ENCODE data around the gene LRRC45.

Gene LRRC45

GRCh38 chr17:82022310-82022980 is 660 bp upstream of the LRRC45 start, which contains the start of gene CENPX (continued):
- TF ChIP-seq ZFP37 (tag by site-specific recombination; IDR thresholded peaks at IDR 0.05): 0 out of 2 replicates have a peak, but pooled peaks have one; percentile 19
- peak; percentile 91 for TF ChIP-seq KLF9 (tag by site-specific recombination; IDR thresholded peaks at IDR 0.05; ENCODE audit: low read depth)
- 0 out of 2 replicates have a peak, but pooled peaks have one; percentile 28 for TF ChIP-seq ZNF792 (tag by site-specific recombination; IDR thresholded peaks at IDR 0.05)
- peak; percentile 41; the same call in 1 of the 2 replicates for TF ChIP-seq ZNF10 (tag by site-specific recombination; IDR thresholded peaks at IDR 0.05)
- no peak; the same call in 1 of the 2 replicates for TF ChIP-seq BCL11A (tag by site-specific recombination; IDR thresholded peaks at IDR 0.05; ENCODE audit: low read depth)
- TF ChIP-seq ZBTB20 (tag by site-specific recombination; IDR thresholded peaks at IDR 0.05): peak; percentile 42; the same call in 1 of the 2 replicates
- TF ChIP-seq KLF16 (tag by site-specific recombination; IDR thresholded peaks at IDR 0.05): peak; percentile 90; the same call in 1 of the 2 replicates
- no peak for TF ChIP-seq ZNF169 (tag by site-specific recombination; IDR thresholded peaks at IDR 0.05)
- TF ChIP-seq EGR2 (tag by site-specific recombination; IDR thresholded peaks at IDR 0.05; ENCODE audit: low read depth): peak; percentile 60; the same call in 1 of the 2 replicates
- peak; percentile 34; the same call in 1 of the 2 replicates for TF ChIP-seq ZNF629 (tag by site-specific recombination; IDR thresholded peaks at IDR 0.05)
- TF ChIP-seq ZNF239 (tag by site-specific recombination; IDR thresholded peaks at IDR 0.05): no peak
- TF ChIP-seq PRDM2 (tag by site-specific recombination; IDR thresholded peaks at IDR 0.05; ENCODE audit: borderline replicate concordance): no peak
- 0 out of 2 replicates have a peak, but pooled peaks have one; percentile 44 for TF ChIP-seq ZNF704 (tag by site-specific recombination; IDR thresholded peaks at IDR 0.05)
- peak; percentile 98 for TF ChIP-seq ZNF600 (tag by site-specific recombination; IDR thresholded peaks at IDR 0.05)
- peak; percentile 57 for TF ChIP-seq ZNF335 (tag by site-specific recombination; conservative IDR thresholded peaks at IDR 0.05)
- TF ChIP-seq SALL2 (tag by site-specific recombination; IDR thresholded peaks at IDR 0.05; ENCODE audit: borderline replicate concordance): no peak
- peak; percentile 72 for TF ChIP-seq ZEB2 (tag by site-specific recombination; IDR thresholded peaks at IDR 0.05)
- TF ChIP-seq ZNF112 (tag by site-specific recombination; IDR thresholded peaks at IDR 0.05): no peak
- TF ChIP-seq ZSCAN16 (tag by site-specific recombination; IDR thresholded peaks at IDR 0.05): 0 out of 2 replicates have a peak, but pooled peaks have one; percentile 15
- TF ChIP-seq ZNF610 (tag by site-specific recombination; IDR thresholded peaks at IDR 0.05; ENCODE audit: borderline replicate concordance): 0 out of 2 replicates have a peak, but pooled peaks have one; percentile 45
- TF ChIP-seq ZXDB (tag by site-specific recombination; IDR thresholded peaks at IDR 0.05): peak; percentile 76
- 0 out of 2 replicates have a peak, but pooled peaks have one; percentile 54 for TF ChIP-seq YY2 (tag by site-specific recombination; IDR thresholded peaks at IDR 0.05)
- TF ChIP-seq ZNF658 (tag by site-specific recombination; IDR thresholded peaks at IDR 0.05): 0 out of 2 replicates have a peak, but pooled peaks have one; percentile 36
- TF ChIP-seq ZBTB11 (tag by site-specific recombination; conservative IDR thresholded peaks at IDR 0.05; ENCODE audit: low read depth): 0 out of 2 replicates have a peak, but pooled peaks have one; percentile 32
- no peak for TF ChIP-seq ZNF174 (tag by site-specific recombination; IDR thresholded peaks at IDR 0.05)
- TF ChIP-seq ZBTB6 (tag by site-specific recombination; IDR thresholded peaks at IDR 0.05): peak; percentile 38; the same call in 1 of the 2 replicates
- no peak for TF ChIP-seq ZNF24 (tag by site-specific recombination; IDR thresholded peaks at IDR 0.05)
- no peak for TF ChIP-seq ZNF580 (tag by site-specific recombination; IDR thresholded peaks at IDR 0.05)

All from HEK293 (cell line).